Measurements from ENCODE around the gene FBL.
"Not testable (repeated sequence)": the region's sequence is repeated elsewhere in the genome, so short reads cannot be mapped to it uniquely, and the experiment has no call there.

FBL gene

GRCh38 chr19:39875401-39875864, 29.3 kb upstream of the FBL start:
- not testable (repeated sequence) for H3K79me2 ChIP-seq (ENCODE audit: control insufficient read depth, insufficient read depth, low read length, poor library complexity); H3K27ac ChIP-seq (ENCODE audit: low read depth, low read length); H3K9me3 ChIP-seq (ENCODE audit: insufficient read depth, low read depth, low read length); H3K4me2 ChIP-seq (ENCODE audit: low read length); H2AFZ ChIP-seq (ENCODE audit: insufficient read depth, low read length, poor library complexity); H4K12ac ChIP-seq (ENCODE audit: low read depth, low read length); H3K9ac ChIP-seq (ENCODE audit: low read length); H3K27me3 ChIP-seq (ENCODE audit: insufficient read depth, low read length); H2AK5ac ChIP-seq (ENCODE audit: low read length); H3K23ac ChIP-seq (ENCODE audit: low read length); H3K36me3 ChIP-seq (ENCODE audit: control insufficient read depth in 1 of 2, insufficient read depth in 2 of 2, low read length in 2 of 2); H3K79me1 ChIP-seq (ENCODE audit: low read length); DNase-seq; H2BK120ac ChIP-seq (ENCODE audit: insufficient read depth, low read length, poor library complexity); H3K4me3 ChIP-seq (ENCODE audit: low read depth, low read length); H2BK5ac ChIP-seq (ENCODE audit: low read depth, low read length, poor library complexity); H4K8ac ChIP-seq (ENCODE audit: low read depth, low read length); H2BK12ac ChIP-seq (ENCODE audit: low read length); H3K4me1 ChIP-seq (ENCODE audit: control insufficient read depth in 1 of 2, insufficient read depth in 2 of 2, low read length in 2 of 2); H3K14ac ChIP-seq (ENCODE audit: low read length); H4K91ac ChIP-seq (ENCODE audit: low read depth, low read length); H3K18ac ChIP-seq (ENCODE audit: low read length); H3K4ac ChIP-seq (ENCODE audit: low read depth, low read length)
- WGBS (ENCODE audit: extremely low coverage, insufficient coverage, insufficient read length), result no CpG with 5 or more reads among the region's 43 CpGs

- no peak overlapping the region for H4K8ac ChIP-seq (ENCODE audit: low read depth, low read length)
- H4K12ac ChIP-seq (ENCODE audit: low read depth, low read length), result no peak overlapping the region
- H3K18ac ChIP-seq (ENCODE audit: low read length), result no peak overlapping the region
- H2BK120ac ChIP-seq (ENCODE audit: insufficient read depth, low read length, poor library complexity), result no peak overlapping the region
- no peak overlapping the region for H3K4me3 ChIP-seq (ENCODE audit: low read depth, low read length)
- H3K9ac ChIP-seq (ENCODE audit: low read length), result no peak overlapping the region
- no peak overlapping the region for H4K91ac ChIP-seq (ENCODE audit: low read depth, low read length)
- H3K36me3 ChIP-seq (ENCODE audit: control insufficient read depth in 1 of 2, insufficient read depth in 2 of 2, low read length in 2 of 2), result no peaks in the 10 kb centered on the region
- no peaks in the 10 kb centered on the region for H3K9me3 ChIP-seq (ENCODE audit: insufficient read depth, low read depth, low read length)
- no peak overlapping the region for H3K23ac ChIP-seq (ENCODE audit: low read length)
- no peak overlapping the region for H3K27ac ChIP-seq (ENCODE audit: low read depth, low read length)
- no peak overlapping the region for H2BK5ac ChIP-seq (ENCODE audit: low read depth, low read length, poor library complexity)
- H2BK12ac ChIP-seq (ENCODE audit: low read length), result no peak overlapping the region
- H3K79me1 ChIP-seq (ENCODE audit: low read length), result no peaks in the 10 kb centered on the region
- H2AK5ac ChIP-seq (ENCODE audit: low read length), result no peak overlapping the region
- H3K79me2 ChIP-seq (ENCODE audit: control insufficient read depth, insufficient read depth, low read length, poor library complexity), result no peaks in the 10 kb centered on the region
- no peaks in the 10 kb centered on the region for H3K4me1 ChIP-seq (ENCODE audit: control insufficient read depth in 1 of 2, insufficient read depth in 2 of 2, low read length in 2 of 2)
- no peak overlapping the region for H3K4me2 ChIP-seq (ENCODE audit: low read length)
- no peak overlapping the region for H2AFZ ChIP-seq (ENCODE audit: insufficient read depth, low read length, poor library complexity)
- H3K14ac ChIP-seq (ENCODE audit: low read length), result no peak overlapping the region
- WGBS (ENCODE audit: extremely low coverage, insufficient coverage, insufficient read length), result no CpG with 5 or more reads among the region's 1 CpG
- no peak overlapping the region for H3K4ac ChIP-seq (ENCODE audit: low read depth, low read length)
- DNase-seq, result peak; percentile 68 to 82
- no peaks in the 10 kb centered on the region for H3K27me3 ChIP-seq (ENCODE audit: insufficient read depth, low read length)
Measured at GRCh38 chr19:39874404-39874803, 28.2 kb upstream of the FBL start.

DNA sequence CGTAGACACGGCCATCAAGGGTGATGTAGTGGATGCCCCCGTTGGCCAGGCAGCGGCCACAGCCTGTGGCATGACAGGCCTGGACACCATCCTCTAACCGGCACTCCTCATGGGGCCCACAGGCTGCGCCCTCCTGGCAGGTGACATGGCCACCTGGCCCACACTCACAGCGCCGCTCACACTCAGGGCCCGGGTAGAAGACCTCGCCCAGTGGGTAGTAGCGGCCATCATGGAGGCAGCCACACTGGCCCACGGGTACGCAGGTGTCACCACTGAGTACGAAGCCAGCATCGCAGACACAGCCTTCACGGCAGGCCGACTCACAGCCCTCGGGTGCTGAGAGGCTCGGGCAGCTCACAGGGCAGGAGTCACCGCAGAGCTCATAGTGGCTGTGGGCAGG, 27.2 kb upstream of the FBL start:
- Histone ChIP-seq H3K4me1 (ENCODE audit: control insufficient read depth in 1 of 2, insufficient read depth in 2 of 2, low read length in 2 of 2) (no peaks in the 10 kb centered on the region), H4K12ac (ENCODE audit: low read depth, low read length) (no peak overlapping the region), H2AFZ (ENCODE audit: insufficient read depth, low read length, poor library complexity) (no peak overlapping the region), H3K79me1 (ENCODE audit: low read length) (no peaks in the 10 kb centered on the region), H3K23ac (ENCODE audit: low read length) (no peak overlapping the region), H3K36me3 (ENCODE audit: control insufficient read depth in 1 of 2, insufficient read depth in 2 of 2, low read length in 2 of 2) (no peaks in the 10 kb centered on the region), H2BK120ac (ENCODE audit: insufficient read depth, low read length, poor library complexity) (no peak overlapping the region), H2BK5ac (ENCODE audit: low read depth, low read length, poor library complexity) (no peak overlapping the region), H3K9ac (ENCODE audit: low read length) (no peak overlapping the region), H3K27me3 (ENCODE audit: insufficient read depth, low read length) (no peaks in the 10 kb centered on the region), H4K91ac (ENCODE audit: low read depth, low read length) (no peak overlapping the region), H3K79me2 (ENCODE audit: control insufficient read depth, insufficient read depth, low read length, poor library complexity) (no peaks in the 10 kb centered on the region), H3K4ac (ENCODE audit: low read depth, low read length) (no peak overlapping the region), H3K4me3 (ENCODE audit: low read depth, low read length) (no peak overlapping the region), H4K8ac (ENCODE audit: low read depth, low read length) (no peak overlapping the region), H3K14ac (ENCODE audit: low read length) (no peak overlapping the region), H2BK12ac (ENCODE audit: low read length) (no peak overlapping the region), H3K27ac (ENCODE audit: low read depth, low read length) (no peak overlapping the region), H3K4me2 (ENCODE audit: low read length) (no peak overlapping the region), H3K9me3 (ENCODE audit: insufficient read depth, low read depth, low read length) (no peaks in the 10 kb centered on the region), H3K18ac (ENCODE audit: low read length) (no peak overlapping the region), H2AK5ac (ENCODE audit: low read length) (no peak overlapping the region)
- DNase-seq, result no peak
- WGBS (ENCODE audit: extremely low coverage, insufficient coverage, insufficient read length), result no CpG with 5 or more reads among the region's 20 CpGs

- H4K91ac ChIP-seq (ENCODE audit: low read depth, low read length), result no peak overlapping the region
Measured at GRCh38 chr19:39871886-39872866, 26.0 kb upstream of the FBL start.

More at GRCh38 chr19:39871886-39872866, 26.0 kb upstream of the FBL start:
- no peak overlapping the region for H3K18ac ChIP-seq (ENCODE audit: low read length)
- no peak overlapping the region for H3K9ac ChIP-seq (ENCODE audit: low read length)
- no peak overlapping the region for H3K23ac ChIP-seq (ENCODE audit: low read length)
- no peaks in the 10 kb centered on the region for H3K79me1 ChIP-seq (ENCODE audit: low read length)
- H3K4me1 ChIP-seq (ENCODE audit: control insufficient read depth in 1 of 2, insufficient read depth in 2 of 2, low read length in 2 of 2), result no peaks in the 10 kb centered on the region
- no peak overlapping the region for H3K4me2 ChIP-seq (ENCODE audit: low read length)
- no peak overlapping the region for H2AFZ ChIP-seq (ENCODE audit: insufficient read depth, low read length, poor library complexity)
- H3K27me3 ChIP-seq (ENCODE audit: insufficient read depth, low read length), result no peaks in the 10 kb centered on the region
- H4K12ac ChIP-seq (ENCODE audit: low read depth, low read length), result no peak overlapping the region
- no CpG with 5 or more reads among the region's 47 CpGs for WGBS (ENCODE audit: extremely low coverage, insufficient coverage, insufficient read length)
- no peak overlapping the region for H3K27ac ChIP-seq (ENCODE audit: low read depth, low read length)
- no peak overlapping the region for H2BK120ac ChIP-seq (ENCODE audit: insufficient read depth, low read length, poor library complexity)
- H3K9me3 ChIP-seq (ENCODE audit: insufficient read depth, low read depth, low read length), result no peaks in the 10 kb centered on the region
- no peaks in the 10 kb centered on the region for H3K36me3 ChIP-seq (ENCODE audit: control insufficient read depth in 1 of 2, insufficient read depth in 2 of 2, low read length in 2 of 2)
- H3K79me2 ChIP-seq (ENCODE audit: control insufficient read depth, insufficient read depth, low read length, poor library complexity), result no peaks in the 10 kb centered on the region
- H4K8ac ChIP-seq (ENCODE audit: low read depth, low read length), result no peak overlapping the region
- no peak overlapping the region for H2BK5ac ChIP-seq (ENCODE audit: low read depth, low read length, poor library complexity)
- no peak for DNase-seq
- H3K14ac ChIP-seq (ENCODE audit: low read length), result no peak overlapping the region
- H3K4me3 ChIP-seq (ENCODE audit: low read depth, low read length), result no peak overlapping the region
- H3K4ac ChIP-seq (ENCODE audit: low read depth, low read length), result no peak overlapping the region
- no peak overlapping the region for H2AK5ac ChIP-seq (ENCODE audit: low read length)
- H2BK12ac ChIP-seq (ENCODE audit: low read length), result no peak overlapping the region
